Stimulated activated CD4-positive, alpha-beta T cell treated with anti-CD3 and anti-CD28 coated beads, Interleukin-2, amount 100 ng/mL, for 48 hours (primary cell): Measurements from ENCODE around the gene CYP2S1.
"Not testable (repeated sequence)": the region's sequence is repeated elsewhere in the genome, so short reads cannot be mapped to it uniquely, and the experiment has no call there.

Experiments
- DNase-seq, 2 donors: peaks; one replicate each; pipeline ENCODE4 v3.0.0-alpha.2; 2020

Gene CYP2S1

GRCh38 chr19:41226874-41227390 lies 33.9 kb downstream of the CYP2S1 start:
- DNase-seq, result no peak

DNA sequence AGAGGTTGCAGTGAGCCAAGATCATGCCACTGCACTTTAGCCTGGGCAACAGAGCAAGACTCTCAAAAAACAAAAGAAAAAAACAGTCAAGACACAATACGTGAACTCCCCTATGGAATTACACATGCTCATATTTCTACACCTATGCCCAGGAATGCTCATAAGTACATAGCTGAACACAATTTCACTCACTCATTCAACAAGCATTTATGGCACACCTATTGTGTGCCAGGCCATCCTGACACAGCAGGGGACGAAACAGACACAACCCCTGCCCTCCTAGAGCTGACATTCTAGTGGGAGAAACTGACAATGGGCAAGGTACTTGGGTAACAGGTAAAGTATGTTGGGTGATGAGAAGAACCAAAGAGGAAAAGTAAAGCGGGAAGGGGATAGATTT lies 35.5 kb downstream of the CYP2S1 start:
- DNase-seq, result no peak

DNA sequence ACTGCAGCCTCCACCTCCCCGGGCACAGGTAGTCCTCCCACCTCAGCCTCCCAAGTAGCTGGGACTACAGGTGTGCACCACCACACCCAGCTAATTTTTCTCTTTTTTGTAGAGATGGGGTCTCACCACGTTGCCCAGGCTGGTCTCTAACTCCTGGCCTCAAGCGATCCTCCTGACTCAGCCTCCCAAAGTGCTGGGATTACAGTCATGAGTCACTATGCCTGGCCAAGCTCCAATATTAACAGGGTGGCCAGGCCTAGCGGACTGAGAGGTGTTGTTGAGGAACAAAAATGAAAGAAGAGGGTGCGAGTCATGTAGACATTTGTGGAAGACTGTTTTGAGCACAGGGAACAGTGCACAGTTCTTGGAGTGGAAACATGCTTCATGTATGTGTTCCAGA lies 36.3 kb downstream of the CYP2S1 start:
- not testable (repeated sequence) for DNase-seq

DNA sequence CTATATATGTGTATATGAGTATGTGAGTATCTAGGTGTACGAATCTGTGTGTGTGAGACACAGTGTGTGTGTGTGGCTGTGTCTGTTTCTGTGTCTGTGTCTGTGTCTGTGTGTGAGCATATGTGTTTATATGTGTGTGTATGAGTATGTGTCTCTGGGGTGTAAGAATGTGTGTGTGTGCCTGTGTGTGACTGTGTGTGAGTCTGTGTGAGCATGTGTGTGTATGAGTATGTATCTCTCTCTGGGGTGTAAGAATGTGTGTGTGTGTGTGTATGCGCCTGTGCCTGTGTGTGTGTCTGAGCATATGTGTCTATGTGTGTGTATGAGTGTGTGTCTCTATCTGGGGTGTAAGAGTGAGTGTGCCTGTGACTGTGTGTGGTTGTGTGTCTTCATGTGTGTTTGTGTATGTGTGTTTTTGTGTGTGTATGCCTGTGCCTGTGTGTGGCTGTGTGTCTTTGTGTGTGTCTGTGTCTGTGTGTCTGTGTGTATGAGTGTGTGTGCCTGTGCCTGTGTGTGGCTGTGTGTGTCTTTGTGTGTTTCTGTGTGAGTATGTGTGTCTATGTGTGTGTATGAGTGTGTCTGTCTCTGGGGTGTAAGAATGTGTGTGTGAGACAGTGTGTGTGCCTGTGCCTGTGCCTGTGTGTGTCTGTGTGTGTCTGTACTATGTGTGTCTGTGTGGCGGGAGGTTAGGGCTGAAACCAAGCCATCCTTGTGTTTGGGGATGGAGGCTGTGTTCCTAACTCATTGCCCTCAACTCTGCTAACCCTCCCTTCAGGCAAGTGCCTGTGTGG lies 37.2 kb downstream of the CYP2S1 start:
- DNase-seq, result no peak

GRCh38 chr19:41232686-41233085 lies 39.7 kb downstream of the CYP2S1 start:
- no peak for DNase-seq

GRCh38 chr19:41233748-41234240 lies 40.8 kb downstream of the CYP2S1 start:
- DNase-seq, result no peak

- no peak for DNase-seq
Measured at GRCh38 chr19:41234512-41235168, 41.6 kb downstream of the CYP2S1 start.

- DNase-seq, result no peak
Measured at GRCh38 chr19:41235480-41235879, 42.5 kb downstream of the CYP2S1 start.

- no peak for DNase-seq
Measured at GRCh38 chr19:41238244-41238643, 45.2 kb downstream of the CYP2S1 start.

- no peak for DNase-seq
Measured at GRCh38 chr19:41239363-41239762, 46.3 kb downstream of the CYP2S1 start.

GRCh38 chr19:41239961-41240574 lies 47.0 kb downstream of the CYP2S1 start:
- DNase-seq, result no peak

GRCh38 chr19:41241859-41242258 lies 48.8 kb downstream of the CYP2S1 start:
- no peak for DNase-seq

GRCh38 chr19:41244117-41244516 lies 51.1 kb downstream of the CYP2S1 start:
- DNase-seq, result no peak

DNA sequence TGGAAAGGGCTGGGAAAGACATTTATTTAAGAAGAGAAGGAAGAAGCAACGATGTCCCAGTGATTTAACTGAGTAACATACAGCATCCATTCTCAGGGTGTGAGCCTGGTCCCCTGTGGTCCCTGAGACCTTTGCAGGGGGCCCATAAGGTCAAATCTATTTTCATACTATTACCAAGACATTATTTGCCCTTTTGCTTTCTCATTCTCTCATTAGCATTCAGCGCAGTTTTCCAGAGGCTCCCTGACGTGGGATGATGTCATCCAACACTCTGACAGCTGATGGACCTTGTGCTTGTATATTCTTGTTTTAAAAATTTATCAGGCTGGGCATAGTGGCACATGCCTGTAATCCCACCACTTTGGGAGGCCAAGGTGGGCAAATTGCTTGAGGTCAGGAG lies 52.8 kb downstream of the CYP2S1 start:
- no peak for DNase-seq

DNA sequence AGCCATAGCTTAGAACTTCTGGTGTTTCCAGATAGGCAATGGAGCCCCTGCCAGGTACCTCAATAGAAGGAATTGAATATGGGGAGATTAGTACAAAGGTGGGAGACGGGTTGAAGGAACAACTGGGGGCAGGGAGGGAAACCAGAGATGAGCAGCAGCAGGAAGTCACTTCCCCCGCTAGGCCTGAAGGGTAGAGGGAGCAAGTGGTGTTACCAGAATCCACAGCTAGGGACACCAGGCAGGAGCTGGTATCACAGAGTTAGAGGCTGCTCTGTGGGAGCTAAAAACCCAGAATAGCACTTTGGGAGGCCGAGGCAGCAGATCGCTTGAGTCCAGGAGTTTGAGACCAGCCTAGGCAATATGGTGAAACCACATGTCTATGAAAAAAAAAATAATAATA lies 55.9 kb downstream of the CYP2S1 start:
- DNase-seq, result no peak

GRCh38 chr19:41249707-41250423 lies 56.8 kb downstream of the CYP2S1 start:
- no peak for DNase-seq

- no peak for DNase-seq
Measured at GRCh38 chr19:41253660-41254059, 60.6 kb downstream of the CYP2S1 start.

GRCh38 chr19:41255171-41255570 lies 62.2 kb downstream of the CYP2S1 start:
- no peak for DNase-seq
